HG02973 (cell line): ENCODE measurements around the gene CSHL1.
"Not testable (repeated sequence)": the region's sequence is repeated elsewhere in the genome, so short reads cannot be mapped to it uniquely, and the experiment has no call there.

Experiments used
- ATAC-seq: cut with Tn5 transposase; IDR thresholded peaks from one replicate; pipeline ENCODE4 v1.9.1; 2021; ENCODE audit warnings: moderate library complexity; ENCODE audit not compliant: unreplicated experiment

CSHL1 gene

DNA sequence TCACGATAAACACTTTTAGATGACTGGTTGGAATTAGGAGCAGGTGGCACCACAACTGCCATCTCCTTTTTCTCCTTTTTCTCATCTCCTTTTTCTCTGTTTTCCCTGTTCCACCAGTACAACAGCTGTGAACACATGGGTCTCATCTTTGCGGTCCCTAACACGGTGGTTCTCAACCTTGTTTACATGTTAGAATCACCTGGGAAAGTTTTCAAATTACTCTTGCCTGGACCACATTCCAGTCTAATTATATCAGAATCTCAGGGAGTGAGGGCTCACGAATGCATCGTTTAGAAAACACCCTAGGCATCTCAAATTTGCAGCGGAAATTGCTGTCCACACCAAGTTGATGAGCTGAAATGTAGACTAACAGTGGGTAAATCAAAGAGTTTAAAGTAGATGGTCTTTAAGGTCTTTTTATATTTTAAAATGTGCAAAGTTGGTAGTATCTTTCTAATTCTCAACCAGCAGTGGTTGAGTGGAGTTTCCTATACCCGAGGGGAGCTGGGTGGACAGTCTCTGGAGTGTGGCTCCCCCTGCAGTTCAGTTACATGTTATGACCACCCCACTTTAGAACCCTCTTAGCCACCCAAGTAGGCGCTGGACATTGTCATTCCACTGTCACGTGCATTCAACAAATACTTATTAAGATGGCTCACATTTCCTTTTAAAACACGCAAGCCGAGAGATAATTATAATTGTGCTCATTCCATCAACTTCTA is 18.6 kb downstream of the CSHL1 start:
- not testable (repeated sequence) for ATAC-seq

- ATAC-seq = not testable (repeated sequence)
Measured at GRCh38 chr17:63889026-63889848, 21.8 kb downstream of the CSHL1 start.

DNA sequence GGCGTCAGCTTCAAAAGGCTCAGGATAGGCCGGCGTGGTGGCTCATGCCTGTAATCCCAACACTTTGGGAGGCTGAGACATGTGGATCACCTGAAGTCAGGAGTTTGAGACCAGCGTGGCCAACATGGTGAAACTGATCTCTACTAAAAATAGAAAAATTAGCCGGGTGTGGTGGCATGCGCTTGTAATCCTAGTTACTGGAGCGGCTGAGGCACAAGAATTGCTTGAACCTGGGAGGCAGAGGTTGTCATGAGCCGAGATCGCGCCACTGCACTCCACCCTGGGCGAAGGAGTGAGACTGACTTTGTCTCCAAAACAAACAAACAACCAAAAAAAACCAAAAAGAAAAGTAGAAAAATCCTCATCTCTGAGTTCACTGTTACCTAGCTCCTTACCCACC is 25.9 kb downstream of the CSHL1 start:
- ATAC-seq = not testable (repeated sequence)

GRCh38 chr17:63882626-63883126 is 28.4 kb downstream of the CSHL1 start:
- not testable (repeated sequence) for ATAC-seq

DNA sequence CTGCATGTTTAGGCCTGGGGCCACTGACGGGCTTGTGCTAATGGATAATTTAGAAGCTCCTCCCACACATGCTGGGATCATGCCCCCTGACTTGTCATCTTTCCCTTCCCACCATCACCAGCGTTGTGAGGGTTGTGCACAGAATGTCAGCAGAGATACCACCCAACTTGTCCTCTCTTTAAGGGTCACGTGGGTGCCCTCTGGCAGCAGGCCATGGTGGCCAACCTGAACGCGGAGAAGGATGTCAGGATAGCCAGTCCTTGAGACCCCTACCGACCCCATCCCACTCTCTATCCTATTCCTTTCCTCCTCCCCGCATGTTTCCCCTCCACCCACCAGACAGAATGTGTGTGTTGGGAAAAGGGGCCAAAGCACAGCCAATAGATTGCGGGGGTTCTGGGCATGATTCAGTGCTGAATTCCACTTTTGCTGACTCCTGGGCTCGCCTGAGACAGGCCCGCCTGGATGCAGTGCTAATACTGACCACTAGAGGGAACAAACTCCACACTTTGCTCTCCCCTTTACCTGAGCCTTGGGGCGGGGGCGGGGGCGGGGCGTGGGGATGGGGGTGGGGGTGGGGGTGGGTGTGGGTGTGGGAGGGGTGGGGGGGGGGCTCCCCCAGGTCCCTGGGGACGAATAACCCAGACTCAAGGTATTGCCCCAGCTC is 29.0 kb downstream of the CSHL1 start, which contains the start of gene GH2:
GH2 (minus strand) TSS at position 10 of the 667 bp plus-strand sequence. CDS start 143 bp downstream, outside the sequence.
- no peak for ATAC-seq

- ATAC-seq = not testable (repeated sequence)
Measured at GRCh38 chr17:63881337-63881736, 29.7 kb downstream of the CSHL1 start.

GRCh38 chr17:63880706-63881105 is 30.4 kb downstream of the CSHL1 start:
- ATAC-seq = no peak

GRCh38 chr17:63878413-63878812 is 32.6 kb downstream of the CSHL1 start:
- ATAC-seq = not testable (repeated sequence)

DNA sequence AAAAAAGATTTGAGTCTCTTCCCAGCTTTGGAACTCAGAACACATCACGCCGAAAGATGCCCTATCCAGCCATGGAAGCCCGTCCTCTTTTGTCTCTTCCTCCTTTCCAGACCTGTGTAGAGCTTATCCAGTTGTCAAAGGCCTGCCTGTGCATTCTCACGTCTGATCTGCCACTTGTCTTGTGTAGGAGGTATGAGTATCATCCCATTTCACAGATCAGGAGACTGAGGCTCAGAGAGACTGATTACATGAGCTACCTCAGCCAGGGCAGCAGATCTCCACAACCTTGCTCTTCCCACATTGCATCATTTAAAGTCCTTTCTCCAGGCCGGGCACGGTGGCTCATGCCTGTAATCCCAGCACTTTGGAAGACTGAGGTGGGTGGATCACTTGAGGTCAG is 36.4 kb downstream of the CSHL1 start:
- ATAC-seq = not testable (repeated sequence)

DNA sequence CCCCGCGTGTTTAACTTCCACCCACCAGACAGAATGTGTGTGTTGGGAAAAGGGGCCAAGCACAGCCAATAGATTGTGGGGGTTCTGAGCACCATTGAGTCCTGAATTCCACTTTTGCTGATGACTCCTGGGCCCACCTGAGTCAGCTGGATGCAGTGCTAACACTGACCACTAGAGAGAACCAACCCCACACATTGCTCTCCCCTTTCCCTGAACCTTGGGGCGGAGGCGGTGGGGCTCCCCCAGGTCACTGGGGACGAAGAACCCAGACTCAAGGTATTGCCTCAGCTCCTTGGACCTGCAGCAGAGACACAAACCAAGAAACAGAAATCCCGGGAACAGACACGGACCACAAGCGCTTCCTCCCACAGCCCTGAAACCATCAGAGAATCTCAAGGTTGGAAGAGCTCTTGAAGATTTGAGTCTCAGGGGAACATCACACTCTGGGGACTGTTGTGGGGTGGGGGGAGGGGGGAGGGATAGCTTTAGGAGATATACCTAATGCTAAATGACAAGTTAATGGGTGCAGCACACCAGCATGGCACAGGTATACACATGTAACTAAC is 36.9 kb downstream of the CSHL1 start:
- not testable (repeated sequence) for ATAC-seq

- ATAC-seq = not testable (repeated sequence)
Measured at GRCh38 chr17:63873577-63873976, 37.5 kb downstream of the CSHL1 start, which contains the start of gene CSH2. CSH2 (minus strand) TSS chr17:63873677; CDS start chr17:63873614, 63 bp downstream.

DNA sequence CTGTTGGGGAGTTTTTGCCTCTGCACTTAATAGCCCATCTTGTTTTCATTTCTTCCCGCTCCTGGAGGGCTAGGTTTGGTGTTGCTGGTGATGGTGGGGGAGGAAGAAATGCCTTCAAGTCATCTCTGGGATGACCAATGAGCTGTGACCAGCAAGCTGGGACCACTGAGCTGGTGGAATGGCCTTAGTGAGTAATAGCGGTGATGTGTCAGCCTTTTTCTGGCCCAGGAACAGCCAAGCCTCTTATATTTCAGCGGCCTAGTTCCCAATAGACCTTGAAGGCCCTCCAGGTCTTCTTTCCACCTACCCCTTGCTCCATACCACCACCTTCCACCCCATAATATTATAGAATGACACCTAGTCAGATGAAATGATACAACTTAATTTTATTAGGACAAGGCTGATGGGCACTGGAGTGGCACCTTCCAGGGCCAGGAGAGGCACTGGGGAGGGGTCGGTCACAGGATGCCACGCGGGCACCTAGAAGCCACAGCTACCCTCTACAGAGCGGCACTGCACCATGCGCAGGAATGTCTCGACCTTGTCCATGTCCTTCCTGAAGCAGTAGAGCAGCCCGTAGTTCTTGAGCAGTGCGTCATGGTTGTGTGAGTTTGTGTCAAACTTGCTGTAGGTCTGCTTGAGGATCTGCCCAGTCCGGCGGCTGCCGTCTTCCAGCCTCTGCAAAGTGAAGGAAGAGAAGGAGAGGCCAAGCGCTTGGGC is 39.3 kb downstream of the CSHL1 start:
- ATAC-seq = not testable (repeated sequence)

DNA sequence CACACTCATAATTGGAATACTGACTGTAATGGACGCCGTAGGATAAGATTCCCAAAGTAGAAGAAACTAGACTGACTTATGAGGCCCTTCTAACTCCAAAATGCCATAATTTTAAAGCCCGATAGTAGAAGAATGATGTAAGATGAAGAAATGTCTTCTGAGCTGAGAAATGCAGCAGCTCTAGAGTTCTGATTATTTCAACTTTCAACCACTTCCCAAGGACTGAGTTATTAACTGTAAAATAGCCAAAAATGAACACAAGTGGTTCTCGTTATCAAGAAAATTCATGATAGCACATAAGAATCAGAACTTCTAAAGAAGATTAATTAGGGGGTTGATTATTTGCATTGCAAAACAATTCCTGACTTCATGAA is 40.8 kb downstream of the CSHL1 start:
- ATAC-seq = not testable (repeated sequence)

DNA sequence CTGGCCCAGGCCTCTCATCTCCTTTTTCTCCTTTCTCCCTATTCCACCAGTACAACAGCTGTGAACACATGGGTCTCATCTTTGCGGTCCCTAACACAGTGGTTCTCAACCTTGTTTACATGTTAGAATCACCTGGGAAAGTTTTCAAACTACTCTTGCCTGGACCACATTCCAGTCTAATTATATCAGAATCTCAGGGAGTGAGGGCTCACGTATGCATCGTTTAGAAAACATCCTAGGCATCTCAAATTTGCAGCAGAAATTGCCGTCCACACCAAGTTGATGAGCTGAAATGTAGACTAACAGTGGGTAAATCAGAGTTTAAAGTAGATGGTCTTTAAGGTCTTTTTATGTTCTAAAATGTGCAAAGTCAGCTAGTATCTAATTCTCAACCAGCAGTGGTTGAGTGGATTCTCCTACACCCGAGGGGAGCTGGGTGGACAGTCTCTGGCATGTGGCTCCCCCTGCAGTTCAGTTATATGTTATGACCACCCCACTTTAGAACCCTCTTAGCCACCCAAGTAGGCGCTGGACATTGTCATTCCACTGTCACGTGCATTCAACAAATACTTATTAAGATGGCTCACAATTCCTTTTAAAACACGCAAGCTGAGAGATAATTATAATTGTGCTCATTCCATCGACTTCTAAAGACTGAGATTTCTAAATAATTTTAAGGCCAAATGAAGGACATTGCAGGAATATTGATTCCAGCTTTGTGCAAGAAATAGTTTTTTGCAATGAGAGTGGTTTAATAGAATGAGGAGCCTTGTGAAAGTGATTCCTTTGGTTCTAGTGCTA is 41.4 kb downstream of the CSHL1 start:
- ATAC-seq = not testable (repeated sequence)

DNA sequence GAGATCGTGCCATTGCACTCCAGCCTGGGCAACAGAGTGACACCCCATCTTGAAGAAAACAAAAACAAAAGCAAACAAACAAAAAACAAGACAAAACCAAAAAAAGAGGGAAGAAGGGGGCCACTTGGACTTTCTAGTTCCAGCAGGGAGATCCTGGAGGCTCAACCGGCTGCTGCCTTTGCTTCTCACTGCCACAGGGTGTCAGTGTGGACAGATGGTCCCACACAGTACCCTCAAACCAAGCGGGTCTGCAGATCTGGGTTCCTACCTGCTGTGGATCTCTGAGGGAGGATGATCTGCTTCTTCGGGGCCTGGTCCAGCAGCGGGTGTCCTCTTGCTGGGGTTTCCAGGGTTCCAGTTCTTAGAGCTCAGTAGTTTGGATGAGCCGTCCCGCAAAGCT is 44.4 kb downstream of the CSHL1 start:
- ATAC-seq = not testable (repeated sequence)
